NCI-H446 treated with DMSO at 0.1 percent for 48 hours (cell line): Measurements from ENCODE around the gene NCOA3.
"Not testable (repeated sequence)": the region's sequence is repeated elsewhere in the genome, so short reads cannot be mapped to it uniquely, and the experiment has no call there.

Experiments
- DNase-seq: peaks from one replicate; lab custom pipeline; 2025; lab: John Stamatoyannopoulos, UW

The NCOA3 gene

GRCh38 chr20:47540443-47541354 is 39.0 kb downstream of the NCOA3 start:
- no peak for DNase-seq

- DNase-seq = no peak
Observed at GRCh38 chr20:47541355-47541922, 39.8 kb downstream of the NCOA3 start.

- no peak for DNase-seq
Observed at GRCh38 chr20:47543006-47543431, 41.3 kb downstream of the NCOA3 start.

- DNase-seq = no peak
Observed at GRCh38 chr20:47544240-47544639, 42.6 kb downstream of the NCOA3 start.

GRCh38 chr20:47544852-47545251 is 43.2 kb downstream of the NCOA3 start:
- DNase-seq = no peak

- no peak for DNase-seq
Observed at GRCh38 chr20:47545499-47545898, 43.8 kb downstream of the NCOA3 start.

- no peak for DNase-seq
Observed at GRCh38 chr20:47546184-47547033, 44.7 kb downstream of the NCOA3 start.

- DNase-seq = no peak
Observed at GRCh38 chr20:47547034-47547387, 45.3 kb downstream of the NCOA3 start.

GRCh38 chr20:47549671-47550070 is 48.0 kb downstream of the NCOA3 start:
- DNase-seq = no peak

- no peak for DNase-seq
Observed at GRCh38 chr20:47551222-47551621, 49.5 kb downstream of the NCOA3 start.

- no peak for DNase-seq
Observed at GRCh38 chr20:47551841-47552240, 50.2 kb downstream of the NCOA3 start.

GRCh38 chr20:47552996-47553395 is 51.3 kb downstream of the NCOA3 start:
- no peak for DNase-seq

GRCh38 chr20:47553594-47554235 is 52.0 kb downstream of the NCOA3 start:
- DNase-seq = not testable (repeated sequence)

- not testable (repeated sequence) for DNase-seq
Observed at GRCh38 chr20:47554283-47554682, 52.6 kb downstream of the NCOA3 start.

- no peak for DNase-seq
Observed at GRCh38 chr20:47557218-47557617, 55.5 kb downstream of the NCOA3 start.

- no peak for DNase-seq
Observed at GRCh38 chr20:47557791-47558190, 56.1 kb downstream of the NCOA3 start.

- no peak for DNase-seq
Observed at GRCh38 chr20:47558295-47559066, 56.8 kb downstream of the NCOA3 start.

GRCh38 chr20:47559141-47559540 is 57.5 kb downstream of the NCOA3 start:
- DNase-seq = no peak

- no peak for DNase-seq
Observed at GRCh38 chr20:47561180-47561579, 59.5 kb downstream of the NCOA3 start.

GRCh38 chr20:47561603-47562583 is 60.2 kb downstream of the NCOA3 start:
- no peak for DNase-seq
